B cell (primary cell): ENCODE measurements around the gene EPB41. TPM values are rescaled to one million over a fixed set of nuclear protein-coding genes. Genes with fewer than 3 reads are reported as not detected.

ENCODE experiments used
- ATAC-seq: fragments of 200-7000 bp; cut with Tn5 transposase; one replicate; pipeline ENCODE4 v1.10.0; 2021; ENCODE audit warnings: low read depth, mild to moderate bottlenecking, moderate number of reproducible peaks, moderate library complexity
- CTCF ChIA-PET: fragments of 350-600 bp; sonication (Branson Sonifier 250); formaldehyde crosslinking; loops from one replicate; lab custom pipeline; 2021; ENCODE audit warnings: antibody characterized with exemption, inconsistent platforms; lab: Charles Lee
- POLR2A ChIA-PET: fragments of 350-600 bp; sonication (Branson Sonifier 250); formaldehyde crosslinking; loops from one replicate; lab custom pipeline; 2021; ENCODE audit warnings: antibody characterized with exemption; lab: Charles Lee
- DNase-seq: peaks from one replicate; pipeline ENCODE4 v3.0.0; 2013
- H2AFZ ChIP-seq: 2 replicates; pipeline ENCODE4 v1.6.1; 2012; ENCODE audit warnings: mild to moderate bottlenecking, low read depth, low read length; ENCODE audit not compliant: insufficient read depth, poor library complexity, severe bottlenecking
- H3K27ac ChIP-seq, 2 donors: 1 replicate in 1 of 2; 2 replicates in 1 of 2; pipeline ENCODE4 v1.5.1; 2012 to 2013; ENCODE audit warnings: low read length in 2 of 2, mild to moderate bottlenecking in 2 of 2, moderate library complexity in 1 of 2
- H3K27me3 ChIP-seq, 4 experiments: fragments of 200-600 bp in 1 of 4; sonication (generic) in 1 of 4; replicated peaks in 1 of 4; 1 replicate in 2 of 4; 2 replicates in 2 of 4; pipeline versions ENCODE4 v1.6.1 to v1.7.0; 2013 to 2016; ENCODE audit warnings: low read length in 3 of 4, mild to moderate bottlenecking in 2 of 4, mixed read lengths in 1 of 4, moderate library complexity in 1 of 4; ENCODE audit not compliant: insufficient read depth in 4 of 4, control insufficient read depth in 3 of 4; ENCODE audit errors: control extremely low read depth in 1 of 4
- H3K36me3 ChIP-seq, 2 experiments: replicated peaks in 1 of 2; 1 replicate in 1 of 2; 2 replicates in 1 of 2; pipeline versions ENCODE4 v1.6.1 to v1.7.1; 2013; ENCODE audit warnings: low read length in 1 of 2; ENCODE audit not compliant: insufficient read depth in 2 of 2, control insufficient read depth in 1 of 2; ENCODE audit errors: control extremely low read depth in 1 of 2, extremely low read depth in 1 of 2
- H3K4me1 ChIP-seq, 2 donors: fragments of 200-600 bp in 1 of 2; sonication (generic) in 1 of 2; 1 replicate in 1 of 2; 2 replicates in 1 of 2; pipeline versions ENCODE4 v1.5.1 to v1.6.1; 2013 to 2017; ENCODE audit warnings: low read length in 2 of 2; ENCODE audit not compliant: control insufficient read depth in 2 of 2, insufficient read depth in 2 of 2
- H3K4me2 ChIP-seq: replicated peaks from 2 replicates; pipeline ENCODE3; 2012; ENCODE audit warnings: mild to moderate bottlenecking, low read depth, low read length; ENCODE audit not compliant: poor library complexity, severe bottlenecking
- H3K4me3 ChIP-seq, 5 experiments: fragments of 200-600 bp in 1 of 5; sonication (generic) in 1 of 5; 1 replicate in 3 of 5; 2 replicates in 2 of 5; pipeline versions ENCODE4 v1.5.1 to v1.7.0; 2011 to 2016; ENCODE audit warnings: low read length in 4 of 5, mild to moderate bottlenecking in 4 of 5, low read depth in 2 of 5, control low read depth in 1 of 5, moderate library complexity in 1 of 5; ENCODE audit not compliant: insufficient read depth in 1 of 5; ENCODE audit errors: control extremely low read depth in 1 of 5, extremely low read depth in 1 of 5
- H3K79me2 ChIP-seq: fragments of 200-600 bp; sonication (generic); one replicate; pipeline ENCODE4 v1.6.0; 2016; ENCODE audit warnings: low read length; ENCODE audit not compliant: control insufficient read depth, insufficient read depth
- H3K9ac ChIP-seq: fragments of 200-600 bp; sonication (generic); 2 replicates; pipeline ENCODE4 v1.6.1; 2017; ENCODE audit warnings: mild to moderate bottlenecking, low read length, moderate library complexity
- H3K9me3 ChIP-seq, 3 donors: one replicate each; pipeline versions ENCODE4 v1.6.1 to v1.7.1; 2013; ENCODE audit warnings: low read length in 2 of 3; ENCODE audit not compliant: control insufficient read depth in 2 of 3, insufficient read depth in 1 of 3; ENCODE audit errors: control extremely low read depth in 1 of 3
- H4K20me1 ChIP-seq: 2 replicates; pipeline ENCODE4 v1.6.0; 2012; ENCODE audit warnings: mild to moderate bottlenecking, low read length; ENCODE audit not compliant: insufficient read depth, control insufficient read depth, poor library complexity, severe bottlenecking
- H3K27ac Mint-ChIP-seq: one replicate; pipeline ENCODE4 v1.8.0; 2021; ENCODE audit warnings: mixed read lengths
- H3K27me3 Mint-ChIP-seq: one replicate; pipeline ENCODE4 v1.8.0; 2021; ENCODE audit warnings: mixed read lengths
- H3K4me1 Mint-ChIP-seq: one replicate; pipeline ENCODE4 v1.8.0; 2021; ENCODE audit warnings: mixed read lengths
- H3K4me3 Mint-ChIP-seq: one replicate; pipeline ENCODE4 v1.8.0; 2021; ENCODE audit warnings: mixed read lengths
- H3K9me3 Mint-ChIP-seq: one replicate; pipeline ENCODE4 v1.8.0; 2022; ENCODE audit warnings: mixed read lengths; ENCODE audit not compliant: insufficient read depth
- EZH2 ChIP-seq: IDR thresholded peaks from 2 replicates; pipeline ENCODE4 v1.6.1; 2012; ENCODE audit warnings: borderline replicate concordance, low read depth, mild to moderate bottlenecking, moderate library complexity, low read length; ENCODE audit not compliant: insufficient read depth, poor library complexity, severe bottlenecking
- WGBS: methylation state at CpG from one replicate; pipeline ENCODE4 v1.1.5; 2013; ENCODE audit warnings: missing lambda C conversion rate; ENCODE audit not compliant: insufficient coverage; 5-methylcytosine and 5-hydroxymethylcytosine counted together
- intact Hi-C: fragments of 100-400 bp; cut with micrococcal nuclease; formaldehyde crosslinking; loops from one replicate; pipeline ENCODE4 v1.10.0; 2022
- polyA plus RNA-seq: library from polyadenylated mRNA; depleted of rRNA; stranded (reverse); fragments of >200 nt; gene quantifications from 2 replicates; pipeline ENCODE4 v1.2.3, GENCODE V29; 2012
- total RNA-seq, 2 donors: library from RNA; stranded (reverse); fragments of 120-200 nt in 1 of 2; gene quantifications; 1 replicate in 1 of 2; 2 replicates in 1 of 2; pipeline versions ENCODE4 v1.2.3 to v1.2.4, GENCODE V29; 2013 to 2022
- TF ChIP-seq, protein P1 (sequence below): fragments of 200-600 bp; IDR thresholded peaks from one replicate; pipeline ENCODE4 v1.8.0; 2022; ENCODE audit warnings: antibody characterized with exemption, mild to moderate bottlenecking

Gene EPB41
- total and polyA plus RNA-seq, 2 donors (not counting 1 experiment from before 2014, with no cell fraction given), result 45.8 to 186 TPM

DNA sequence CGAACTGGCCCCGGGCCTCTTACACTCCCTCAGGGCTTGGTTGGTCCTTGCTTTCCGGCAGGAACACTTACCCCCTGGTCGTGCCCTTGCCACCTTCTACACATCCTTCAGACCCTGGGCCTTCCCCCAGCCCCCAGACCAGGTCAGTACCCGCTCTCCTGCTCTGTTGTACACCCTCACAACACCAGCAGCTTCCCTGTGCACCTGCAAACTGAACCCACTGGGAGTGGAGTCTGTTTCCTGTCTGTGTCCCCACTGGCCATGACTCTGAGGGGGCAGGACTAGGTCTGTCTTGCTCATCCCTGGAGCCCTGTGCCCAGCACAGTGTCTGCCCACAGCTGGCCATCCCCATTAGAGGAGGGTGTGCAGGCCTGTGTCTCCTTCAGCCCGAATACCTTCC, 211.4 kb downstream of the EPB41 start:
- H3K9me3 Mint-ChIP-seq, result no peaks in the 10 kb centered on the region
- H3K27ac Mint-ChIP-seq, result peak overlapping the region; percentile 16
- Histone ChIP-seq H3K36me3 (no peaks in the 10 kb centered on the region), H3K79me2 (no peaks in the 10 kb centered on the region), H3K27ac (no peak overlapping the region), H3K4me2 (no peak overlapping the region), H4K20me1 (peaks cover 24% of the 10 kb centered on the region), H3K27me3 (peaks cover 0 to 48% (median 17%) of the 10 kb centered on the region in 4 experiments), H3K9me3 (peaks cover 0 to 13% (median 0%) of the 10 kb centered on the region in 3 donors), H3K4me3 (no peak overlapping the region), H2AFZ (no peak overlapping the region), H3K4me1 (peaks cover 30 to 32% of the 10 kb centered on the region in 2 donors), H3K9ac (no peak overlapping the region)
- 90% methylated on average over 5 of the region's 6 CpGs for WGBS
- H3K4me1 Mint-ChIP-seq, result peaks cover 18% of the 10 kb centered on the region
- no peak for DNase-seq
- peaks cover 16% of the 10 kb centered on the region for H3K27me3 Mint-ChIP-seq
- intact Hi-C loops, result no loop called here
- no peak for TF ChIP-seq EZH2
- TF ChIP-seq, protein P1, sequence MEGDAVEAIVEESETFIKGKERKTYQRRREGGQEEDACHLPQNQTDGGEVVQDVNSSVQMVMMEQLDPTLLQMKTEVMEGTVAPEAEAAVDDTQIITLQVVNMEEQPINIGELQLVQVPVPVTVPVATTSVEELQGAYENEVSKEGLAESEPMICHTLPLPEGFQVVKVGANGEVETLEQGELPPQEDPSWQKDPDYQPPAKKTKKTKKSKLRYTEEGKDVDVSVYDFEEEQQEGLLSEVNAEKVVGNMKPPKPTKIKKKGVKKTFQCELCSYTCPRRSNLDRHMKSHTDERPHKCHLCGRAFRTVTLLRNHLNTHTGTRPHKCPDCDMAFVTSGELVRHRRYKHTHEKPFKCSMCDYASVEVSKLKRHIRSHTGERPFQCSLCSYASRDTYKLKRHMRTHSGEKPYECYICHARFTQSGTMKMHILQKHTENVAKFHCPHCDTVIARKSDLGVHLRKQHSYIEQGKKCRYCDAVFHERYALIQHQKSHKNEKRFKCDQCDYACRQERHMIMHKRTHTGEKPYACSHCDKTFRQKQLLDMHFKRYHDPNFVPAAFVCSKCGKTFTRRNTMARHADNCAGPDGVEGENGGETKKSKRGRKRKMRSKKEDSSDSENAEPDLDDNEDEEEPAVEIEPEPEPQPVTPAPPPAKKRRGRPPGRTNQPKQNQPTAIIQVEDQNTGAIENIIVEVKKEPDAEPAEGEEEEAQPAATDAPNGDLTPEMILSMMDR, result no peak
- POLR2A ChIA-PET, result no interaction called here
- CTCF ChIA-PET, result no interaction called here
- H3K4me3 Mint-ChIP-seq, result peak overlapping the region; percentile 85
- no peak for ATAC-seq

- H3K27me3 Mint-ChIP-seq, result peaks cover 16% of the 10 kb centered on the region
- H3K4me3 ChIP-seq, result no peak overlapping the region
- ChIA-PET CTCF (no interaction called here), POLR2A (interaction anchor here (0.7 kb wide), 1 partner anchor 54 kb away, joined by 3 read pairs; no protein-coding TSS in a partner anchor)
- ATAC-seq, result no peak
- peaks cover 20% of the 10 kb centered on the region for H4K20me1 ChIP-seq
- H3K27me3 ChIP-seq, result peaks cover 0 to 44% (median 17%) of the 10 kb centered on the region in 4 experiments
- no peaks in the 10 kb centered on the region for H3K79me2 ChIP-seq
- H3K9ac ChIP-seq, result no peak overlapping the region
- H3K9me3 Mint-ChIP-seq, result no peaks in the 10 kb centered on the region
- no peak overlapping the region for H2AFZ ChIP-seq
- no peak overlapping the region for H3K4me2 ChIP-seq
- H3K27ac Mint-ChIP-seq, result peak overlapping the region; percentile 16
- intact Hi-C loops, result no loop called here
- H3K27ac ChIP-seq, result no peak overlapping the region
- TF ChIP-seq, protein P1, result no peak
- no peak for TF ChIP-seq EZH2
- no peaks in the 10 kb centered on the region for H3K36me3 ChIP-seq
- peak overlapping the region; percentile 85 for H3K4me3 Mint-ChIP-seq
- peaks cover 0 to 9% (median 0%) of the 10 kb centered on the region in 3 donors for H3K9me3 ChIP-seq
- peaks cover 18% of the 10 kb centered on the region for H3K4me1 Mint-ChIP-seq
- H3K4me1 ChIP-seq, result peaks cover 28 to 29% of the 10 kb centered on the region in 2 donors
- 100% methylated on average over 4 of the region's 6 CpGs for WGBS
- DNase-seq, result no peak
Measured at GRCh38 chr1:29126198-29126597, 211.8 kb downstream of the EPB41 start.
